ENCODE measurements around the gene SLC2A4RG.

DNA sequence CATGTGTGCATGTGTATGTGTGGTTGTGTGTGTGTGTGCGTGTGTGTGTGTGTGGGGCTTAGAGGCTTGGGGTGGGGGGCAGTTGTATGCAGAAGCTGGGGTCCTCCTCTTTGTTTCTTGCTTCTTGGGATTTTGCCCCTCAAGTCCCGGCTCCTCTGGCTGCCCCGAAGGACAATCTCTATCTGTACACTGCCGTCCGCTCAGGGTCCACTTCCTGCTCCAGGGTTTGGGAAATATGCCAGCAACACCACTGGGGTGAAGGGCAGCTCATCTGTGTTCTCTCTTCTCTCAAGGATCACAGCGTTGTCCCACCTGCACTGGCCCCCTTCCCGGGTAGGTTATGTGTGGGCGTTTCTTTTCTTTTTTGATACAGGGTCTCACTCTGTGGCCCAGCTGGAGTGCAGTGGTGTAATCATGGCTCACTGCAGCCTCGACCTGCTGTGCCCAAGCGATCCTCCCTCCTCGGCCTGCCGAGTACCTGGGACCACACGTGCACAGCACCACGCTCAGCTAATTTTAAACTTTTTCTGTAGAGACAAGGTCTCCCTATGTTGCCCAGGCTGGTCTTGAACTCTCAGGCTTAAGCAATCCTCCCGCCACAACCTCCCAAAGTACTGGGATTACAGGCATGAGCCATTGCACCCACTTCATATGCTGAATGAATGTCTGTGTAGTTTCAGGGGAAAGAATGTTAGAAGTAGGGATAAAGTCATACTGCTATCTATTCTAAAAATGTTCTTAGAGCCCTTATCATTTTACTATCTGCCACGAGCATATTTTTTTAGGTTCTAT is 25.7 kb downstream of the SLC2A4RG start:
- TF ChIP-seq, protein P1, sequence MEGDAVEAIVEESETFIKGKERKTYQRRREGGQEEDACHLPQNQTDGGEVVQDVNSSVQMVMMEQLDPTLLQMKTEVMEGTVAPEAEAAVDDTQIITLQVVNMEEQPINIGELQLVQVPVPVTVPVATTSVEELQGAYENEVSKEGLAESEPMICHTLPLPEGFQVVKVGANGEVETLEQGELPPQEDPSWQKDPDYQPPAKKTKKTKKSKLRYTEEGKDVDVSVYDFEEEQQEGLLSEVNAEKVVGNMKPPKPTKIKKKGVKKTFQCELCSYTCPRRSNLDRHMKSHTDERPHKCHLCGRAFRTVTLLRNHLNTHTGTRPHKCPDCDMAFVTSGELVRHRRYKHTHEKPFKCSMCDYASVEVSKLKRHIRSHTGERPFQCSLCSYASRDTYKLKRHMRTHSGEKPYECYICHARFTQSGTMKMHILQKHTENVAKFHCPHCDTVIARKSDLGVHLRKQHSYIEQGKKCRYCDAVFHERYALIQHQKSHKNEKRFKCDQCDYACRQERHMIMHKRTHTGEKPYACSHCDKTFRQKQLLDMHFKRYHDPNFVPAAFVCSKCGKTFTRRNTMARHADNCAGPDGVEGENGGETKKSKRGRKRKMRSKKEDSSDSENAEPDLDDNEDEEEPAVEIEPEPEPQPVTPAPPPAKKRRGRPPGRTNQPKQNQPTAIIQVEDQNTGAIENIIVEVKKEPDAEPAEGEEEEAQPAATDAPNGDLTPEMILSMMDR (IDR thresholded peaks at IDR 0.05 in 8 of 11, conservative IDR thresholded peaks at IDR 0.05 in 3 of 11), result no peak
- TF ChIP-seq POLR2A (IDR thresholded peaks at IDR 0.05) (no peak), POLR2AphosphoS5 (IDR thresholded peaks at IDR 0.05) (peak in 2 of 3 donors; percentile 28 to 33)

Data from spleen (tissue), 7 donors.